Neutrophil (primary cell): ENCODE measurements around the gene CD9.
A peak's percentile ranks its signal among the peaks of the same experiment; 100 is the strongest.

ENCODE experiments used
- H3K27ac ChIP-seq: fragments of 200-600 bp; sonication (generic); 2 replicates; pipeline ENCODE4 v1.5.1; 2016; ENCODE audit warnings: mild to moderate bottlenecking, moderate library complexity
- H3K27me3 ChIP-seq: fragments of 200-600 bp; sonication (generic); 2 replicates; pipeline ENCODE4 v1.6.0; 2016; ENCODE audit warnings: mild to moderate bottlenecking
- H3K36me3 ChIP-seq: fragments of 200-600 bp; sonication (generic); 2 replicates; pipeline ENCODE4 v1.5.1; 2017
- H3K4me1 ChIP-seq, 2 experiments: fragments of 200-600 bp in 1 of 2; sonication (generic) in 1 of 2; 1 replicate in 1 of 2; 2 replicates in 1 of 2; pipeline versions ENCODE4 v1.5.1 to v1.6.1; 2013 to 2016; ENCODE audit warnings: low read depth in 1 of 2, low read length in 1 of 2, mild to moderate bottlenecking in 1 of 2, moderate library complexity in 1 of 2; ENCODE audit not compliant: control insufficient read depth in 1 of 2, insufficient read depth in 1 of 2
- H3K4me3 ChIP-seq, 2 experiments: fragments of 200-600 bp in 1 of 2; sonication (generic) in 1 of 2; 1 replicate in 1 of 2; 2 replicates in 1 of 2; pipeline ENCODE4 v1.5.1; 2013 to 2016; ENCODE audit warnings: low read depth in 1 of 2, low read length in 1 of 2, mild to moderate bottlenecking in 1 of 2, moderate library complexity in 1 of 2
- H3K9me3 ChIP-seq: fragments of 200-600 bp; sonication (generic); 2 replicates; pipeline ENCODE4 v1.5.1; 2016
- TF ChIP-seq, protein P1 (sequence below): fragments of 200-600 bp; sonication (generic); IDR thresholded peaks from 2 replicates; pipeline ENCODE4 v1.5.1; 2016; ENCODE audit warnings: antibody characterized with exemption

CD9 gene

DNA sequence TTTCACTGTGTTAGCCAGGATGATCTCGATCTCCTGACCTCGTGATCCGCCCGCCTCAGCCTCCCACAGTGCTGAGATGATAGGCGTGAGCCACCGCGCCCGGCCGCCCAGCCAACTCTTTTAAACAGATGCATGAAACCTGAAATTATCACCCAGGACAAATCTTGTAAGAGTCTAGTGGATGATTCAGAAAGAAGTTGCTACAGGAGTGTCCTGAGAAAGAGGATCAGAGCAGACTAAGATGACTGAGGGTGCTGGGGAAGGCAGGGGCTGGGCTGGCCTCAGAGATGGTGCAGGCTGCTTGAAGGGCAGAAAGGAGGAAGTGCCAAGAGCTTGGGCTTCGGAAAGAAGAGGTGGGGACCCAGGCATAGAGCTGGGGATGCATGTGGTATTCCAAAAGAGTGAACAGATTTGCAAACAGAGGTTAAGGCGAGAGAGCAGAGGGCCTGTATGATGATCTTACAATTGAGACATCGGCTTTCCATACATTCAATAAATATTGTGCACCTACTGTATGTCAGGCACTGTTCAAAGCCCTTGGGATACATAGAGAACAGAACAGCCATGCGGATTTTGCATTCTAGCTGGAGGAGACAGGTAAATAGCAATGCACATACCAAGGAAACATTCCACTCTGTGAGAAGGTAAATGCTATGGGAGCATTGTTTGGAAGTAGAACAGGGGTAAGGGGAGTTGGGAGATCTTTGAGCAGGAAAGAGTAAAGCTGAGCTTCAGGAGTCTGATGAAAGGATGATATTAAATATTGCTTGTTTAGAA, 7.4 kb upstream of the CD9 start:
- H3K4me1 ChIP-seq = peaks cover 3 to 14% of the 10 kb centered on the region in 2 experiments
- H3K27me3 ChIP-seq = peaks cover 54% of the 10 kb centered on the region
- no peak overlapping the region for H3K4me3 ChIP-seq
- H3K27ac ChIP-seq = no peak overlapping the region
- no peaks in the 10 kb centered on the region for H3K36me3 ChIP-seq
- TF ChIP-seq, protein P1, sequence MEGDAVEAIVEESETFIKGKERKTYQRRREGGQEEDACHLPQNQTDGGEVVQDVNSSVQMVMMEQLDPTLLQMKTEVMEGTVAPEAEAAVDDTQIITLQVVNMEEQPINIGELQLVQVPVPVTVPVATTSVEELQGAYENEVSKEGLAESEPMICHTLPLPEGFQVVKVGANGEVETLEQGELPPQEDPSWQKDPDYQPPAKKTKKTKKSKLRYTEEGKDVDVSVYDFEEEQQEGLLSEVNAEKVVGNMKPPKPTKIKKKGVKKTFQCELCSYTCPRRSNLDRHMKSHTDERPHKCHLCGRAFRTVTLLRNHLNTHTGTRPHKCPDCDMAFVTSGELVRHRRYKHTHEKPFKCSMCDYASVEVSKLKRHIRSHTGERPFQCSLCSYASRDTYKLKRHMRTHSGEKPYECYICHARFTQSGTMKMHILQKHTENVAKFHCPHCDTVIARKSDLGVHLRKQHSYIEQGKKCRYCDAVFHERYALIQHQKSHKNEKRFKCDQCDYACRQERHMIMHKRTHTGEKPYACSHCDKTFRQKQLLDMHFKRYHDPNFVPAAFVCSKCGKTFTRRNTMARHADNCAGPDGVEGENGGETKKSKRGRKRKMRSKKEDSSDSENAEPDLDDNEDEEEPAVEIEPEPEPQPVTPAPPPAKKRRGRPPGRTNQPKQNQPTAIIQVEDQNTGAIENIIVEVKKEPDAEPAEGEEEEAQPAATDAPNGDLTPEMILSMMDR = no peak
- no peaks in the 10 kb centered on the region for H3K9me3 ChIP-seq

DNA sequence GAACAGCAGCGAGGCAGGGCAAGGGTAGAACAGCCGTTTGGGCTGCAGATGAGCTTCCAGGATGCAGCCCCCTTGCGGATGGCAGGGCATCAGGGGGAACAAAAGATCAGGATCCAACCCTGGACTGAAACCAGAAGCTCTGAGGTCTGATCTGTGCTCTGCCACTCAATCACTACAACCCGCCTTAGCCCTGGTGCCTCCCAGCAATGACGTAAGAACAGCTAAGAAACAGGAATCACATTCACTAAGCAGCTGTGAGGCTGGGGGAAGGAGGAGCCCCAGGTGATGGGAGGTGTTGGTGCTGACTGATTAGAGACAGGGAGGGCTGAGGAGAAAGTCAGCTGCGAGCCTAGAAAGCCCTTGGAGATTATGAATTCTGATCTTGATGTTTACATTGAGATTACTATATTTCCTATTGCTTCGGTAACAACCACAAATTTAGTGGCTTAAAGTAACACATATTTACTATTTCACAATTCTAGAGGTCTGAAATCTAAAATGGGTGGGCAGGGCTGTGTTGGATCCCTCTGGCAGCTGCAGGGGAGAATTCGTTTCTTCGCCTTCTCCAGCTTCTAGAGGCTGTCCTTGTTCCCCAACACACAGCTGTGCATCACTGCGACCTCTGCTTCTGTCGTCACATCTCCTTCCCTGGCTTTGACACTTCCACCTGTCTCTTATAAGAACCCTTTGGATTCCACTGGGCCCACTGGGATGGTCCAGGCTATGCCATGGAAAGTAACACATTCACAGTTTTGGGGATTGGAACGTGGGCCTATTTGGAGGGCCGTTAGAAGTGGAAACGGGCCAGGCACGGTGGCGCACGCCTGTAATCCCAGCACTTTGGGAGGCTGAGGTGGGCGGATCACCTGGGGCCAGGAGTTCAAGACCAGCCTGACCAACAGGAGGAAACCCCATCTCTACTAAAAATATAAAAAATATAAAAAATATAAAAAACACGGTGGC, 6.1 kb upstream of the CD9 start:
- Histone ChIP-seq H3K4me3 (no peak overlapping the region), H3K27ac (peak overlapping the region; percentile 35), H3K27me3 (peaks cover 60% of the 10 kb centered on the region), H3K4me1 (peaks cover 3 to 14% of the 10 kb centered on the region in 2 experiments), H3K36me3 (no peaks in the 10 kb centered on the region), H3K9me3 (no peaks in the 10 kb centered on the region)
- TF ChIP-seq, protein P1 = no peak

DNA sequence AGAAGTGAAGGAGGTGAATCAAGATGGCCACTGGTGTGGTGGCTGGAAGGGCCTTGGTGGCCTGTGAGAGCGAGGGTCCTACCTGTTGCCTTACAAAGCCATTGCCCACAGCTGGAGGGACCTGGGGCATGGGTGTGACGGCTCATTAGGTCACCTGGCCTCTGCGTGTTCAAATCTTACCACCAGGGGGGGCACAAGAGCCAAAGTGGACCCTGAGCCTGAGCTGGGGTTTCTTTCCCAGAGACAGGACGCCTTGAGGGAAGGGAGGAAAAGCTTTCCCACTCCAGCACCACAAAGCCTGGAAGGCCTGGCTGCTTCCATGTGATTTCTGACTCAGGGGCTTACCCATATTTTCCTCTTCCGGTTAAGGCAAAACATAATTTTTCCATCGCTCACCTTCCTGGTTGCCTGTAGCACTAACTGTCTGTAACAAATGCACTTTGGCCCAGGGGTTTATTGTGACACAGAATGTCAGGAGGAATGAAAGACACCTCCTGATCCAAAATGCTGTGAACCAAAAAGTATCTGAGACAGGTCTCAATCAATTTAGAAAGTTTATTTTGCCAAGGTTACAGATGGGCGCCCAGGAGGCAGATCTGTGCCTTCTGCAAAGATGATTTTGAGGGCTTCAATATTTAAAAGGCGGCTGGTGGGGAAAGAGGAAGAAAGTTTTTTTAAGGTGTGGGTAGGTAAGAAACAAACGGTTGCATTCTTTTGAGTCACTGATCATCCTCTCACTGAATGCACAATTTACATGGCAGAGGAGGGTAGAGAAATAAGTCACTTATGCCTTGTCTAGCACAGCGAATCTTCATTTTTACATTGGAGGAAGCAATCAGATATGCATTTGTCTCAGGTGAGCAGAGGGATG, 4.3 kb upstream of the CD9 start:
- H3K27ac ChIP-seq = peak overlapping the region; percentile 11
- peaks cover 61% of the 10 kb centered on the region for H3K27me3 ChIP-seq
- TF ChIP-seq, protein P1 = peak; percentile 90
- H3K36me3 ChIP-seq = no peaks in the 10 kb centered on the region
- H3K4me1 ChIP-seq = peaks cover 15 to 26% of the 10 kb centered on the region in 2 experiments
- no peak overlapping the region for H3K4me3 ChIP-seq
- no peaks in the 10 kb centered on the region for H3K9me3 ChIP-seq

DNA sequence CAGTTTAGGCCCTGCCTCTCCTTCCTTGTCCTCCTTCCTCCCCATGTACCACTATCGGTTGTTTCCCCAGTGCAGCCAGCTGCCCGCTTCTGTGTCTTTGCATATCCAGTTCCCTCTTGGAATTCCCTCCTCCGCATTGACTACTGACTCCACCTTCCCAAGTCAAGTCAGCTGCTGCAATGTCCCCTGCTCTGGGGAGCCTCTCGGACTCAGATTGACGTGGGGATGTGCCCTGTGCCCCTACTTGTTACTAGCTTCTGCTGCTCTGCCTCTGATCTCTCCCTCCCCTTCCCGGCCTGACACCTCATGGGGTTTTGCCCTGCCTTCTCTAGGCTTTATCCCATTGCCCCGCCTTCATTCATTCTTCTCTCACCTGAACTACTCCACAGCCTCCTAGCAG, 2.1 kb upstream of the CD9 start:
- H3K4me1 ChIP-seq = peaks cover 20 to 25% of the 10 kb centered on the region in 2 experiments
- H3K9me3 ChIP-seq = no peaks in the 10 kb centered on the region
- H3K27ac ChIP-seq = no peak overlapping the region
- H3K27me3 ChIP-seq = peaks cover 76% of the 10 kb centered on the region
- no peaks in the 10 kb centered on the region for H3K36me3 ChIP-seq
- H3K4me3 ChIP-seq = no peak overlapping the region
- TF ChIP-seq, protein P1 = no peak

DNA sequence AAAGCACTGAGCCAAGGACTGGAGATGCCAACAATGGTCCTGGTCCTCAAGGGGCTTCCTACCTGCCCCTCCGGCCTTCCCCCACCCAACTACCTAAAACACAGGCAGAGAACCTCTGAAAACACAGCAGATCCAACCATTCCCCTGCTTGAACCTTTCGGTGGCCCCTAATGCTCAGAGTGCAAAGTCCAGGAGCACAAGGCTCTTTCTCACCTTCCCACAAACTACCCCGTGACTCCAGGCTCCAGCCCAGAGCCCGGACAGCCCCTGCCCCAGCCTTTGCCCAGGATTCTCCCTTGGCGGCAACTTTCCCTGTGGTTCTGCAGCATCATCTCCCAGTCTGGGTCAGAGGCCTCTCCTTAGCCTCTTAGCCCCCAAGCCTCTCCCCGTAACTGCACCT, 1.6 kb upstream of the CD9 start:
- peaks cover 20 to 23% of the 10 kb centered on the region in 2 experiments for H3K4me1 ChIP-seq
- H3K27me3 ChIP-seq = peaks cover 76% of the 10 kb centered on the region
- H3K27ac ChIP-seq = no peak overlapping the region
- TF ChIP-seq, protein P1 = no peak
- H3K4me3 ChIP-seq = no peak overlapping the region
- no peaks in the 10 kb centered on the region for H3K36me3 ChIP-seq
- H3K9me3 ChIP-seq = no peaks in the 10 kb centered on the region
